Airway epithelial cell (primary cell): Measurements from ENCODE around the gene OLFM2. TPM values are rescaled to one million over a fixed set of nuclear protein-coding genes. Genes with fewer than 3 reads are reported as not detected.

Experiments used
- total RNA-seq: library from RNA; depleted of rRNA; stranded (reverse); fragments of >200 nt; gene quantifications from 2 replicates; pipeline ENCODE4 v1.2.3, GENCODE V29; 2015

The OLFM2 gene
- 4.3 and 4.5 TPM in 2 replicates for total RNA-seq

DNA sequence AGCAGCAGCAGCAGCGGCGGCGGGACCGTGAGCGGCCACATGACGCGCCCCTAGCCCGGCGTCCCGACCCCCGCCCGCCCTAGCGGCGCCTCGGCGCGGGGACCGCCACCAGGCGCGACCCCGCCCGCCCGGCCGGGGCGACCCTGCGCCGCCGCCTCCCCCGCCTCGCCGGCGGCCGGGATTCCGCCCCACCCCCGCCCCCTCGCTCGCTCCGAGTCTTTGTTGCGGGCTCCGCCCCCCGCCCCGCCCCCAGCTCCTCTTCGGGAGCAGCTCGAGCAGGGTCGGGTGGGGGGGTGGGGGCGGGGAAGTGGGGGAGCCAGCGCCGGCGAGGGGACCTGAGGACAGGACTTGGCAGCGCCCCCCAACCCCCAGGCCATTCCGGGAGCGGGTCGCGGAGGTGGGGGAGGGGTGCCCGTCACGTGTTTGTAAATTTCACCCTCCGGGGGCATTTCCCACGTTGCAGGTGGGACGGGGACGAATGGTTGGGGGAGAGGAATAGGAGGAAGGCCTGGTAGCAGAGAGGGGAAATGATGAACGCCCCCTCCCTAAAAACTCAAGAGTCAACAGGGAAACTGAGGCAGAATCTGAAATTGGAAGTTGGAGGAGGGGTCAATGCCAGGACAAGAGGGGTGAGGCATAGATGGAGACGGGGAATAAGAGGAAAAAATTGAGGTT lies at the start of gene OLFM2:
OLFM2 (minus strand) TSS at position 190 of the 675 bp plus-strand sequence; CDS start at position 41, 149 bp downstream.

DNA sequence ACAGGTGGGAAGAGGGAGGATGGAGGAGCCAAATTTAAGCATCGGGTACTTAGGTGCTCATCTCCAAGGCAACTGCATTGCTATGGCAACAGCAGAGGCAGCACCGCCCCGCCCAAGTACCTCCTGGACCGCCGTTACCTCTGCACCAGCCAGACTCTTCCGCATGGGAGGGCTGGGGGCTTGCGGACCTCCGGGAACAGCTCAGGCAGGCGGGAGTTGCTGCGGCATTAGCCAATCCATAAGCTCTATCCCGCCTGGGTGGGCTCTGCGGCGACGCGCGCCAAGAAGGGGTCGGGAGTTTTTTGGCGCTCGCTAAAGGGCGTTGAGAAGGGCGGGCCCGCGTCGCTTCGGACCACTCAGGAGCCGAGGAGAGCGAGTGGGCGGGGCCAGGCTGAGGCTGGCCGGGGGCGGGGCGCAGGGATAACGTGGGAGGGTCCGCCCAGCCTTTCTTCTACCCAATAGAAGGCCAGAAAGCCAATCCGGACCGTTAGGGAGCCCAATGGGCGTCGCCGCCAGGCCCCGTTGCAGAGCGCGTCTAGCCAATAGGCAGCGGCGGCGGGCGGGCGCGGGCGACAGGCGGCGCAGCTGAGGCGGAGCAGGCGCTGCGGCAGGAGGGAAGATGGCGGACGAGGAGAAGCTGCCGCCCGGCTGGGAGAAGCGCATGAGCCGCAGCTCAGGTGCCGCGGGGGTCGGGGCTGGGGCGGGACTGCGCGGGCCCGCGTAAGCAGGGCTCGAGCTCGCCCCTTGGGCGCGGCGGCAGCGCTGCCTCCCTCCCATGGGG lies 101.4 kb downstream of the OLFM2 start, which contains the start of gene PIN1:
PIN1 (plus strand) TSS at position 593 of the 781 bp plus-strand sequence; CDS start at position 620, 27 bp downstream.

DNA sequence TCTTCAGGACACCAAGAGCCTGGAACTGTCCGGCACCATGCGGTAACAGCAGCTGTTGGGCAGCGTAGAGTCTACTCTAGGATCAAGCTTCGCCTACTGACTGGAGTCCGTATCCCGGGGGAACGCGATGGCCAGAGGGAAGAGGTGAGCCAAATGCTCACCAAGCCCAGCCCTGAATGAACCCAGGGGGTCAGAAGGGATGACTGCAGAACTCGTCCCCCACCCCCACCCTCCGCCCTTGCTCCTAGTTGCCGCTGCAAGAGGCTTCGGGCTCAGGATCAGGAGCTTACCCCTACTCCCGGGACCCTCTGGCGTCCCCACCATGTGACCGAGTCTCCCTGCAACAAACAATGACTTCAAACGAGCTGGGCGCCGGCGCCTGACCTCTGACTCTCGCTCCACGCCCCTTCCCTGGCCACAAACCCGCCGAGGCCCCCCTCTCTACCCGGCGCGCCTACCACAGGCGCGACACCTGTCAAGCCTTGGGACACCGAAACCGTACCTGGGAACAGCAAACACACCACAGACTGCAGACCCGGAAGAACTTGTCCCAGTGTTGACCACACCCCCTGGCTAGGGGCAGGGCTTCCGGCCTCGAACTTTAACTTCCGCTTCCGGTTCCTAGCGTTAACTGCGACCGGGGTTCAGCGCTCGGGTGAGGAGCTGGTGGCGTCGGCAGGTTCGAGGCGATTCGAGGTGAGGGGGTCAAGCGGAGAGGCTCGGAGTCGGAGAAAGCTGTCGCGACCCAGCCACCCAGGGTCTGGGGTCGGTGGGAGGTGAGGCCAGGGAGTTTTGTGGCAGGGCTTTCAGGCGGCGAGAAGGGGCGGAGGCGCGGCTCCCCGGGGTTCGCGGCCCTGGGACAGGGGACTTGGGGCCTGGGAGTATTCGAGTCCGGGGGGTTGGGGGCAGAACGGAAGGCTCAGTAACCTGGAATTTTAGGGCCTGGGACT lies 108.8 kb downstream of the OLFM2 start, which contains the start of gene UBL5:
UBL5 (plus strand) TSS at position 630 of the 950 bp plus-strand sequence. CDS start 420 bp downstream, outside the sequence.

DNA sequence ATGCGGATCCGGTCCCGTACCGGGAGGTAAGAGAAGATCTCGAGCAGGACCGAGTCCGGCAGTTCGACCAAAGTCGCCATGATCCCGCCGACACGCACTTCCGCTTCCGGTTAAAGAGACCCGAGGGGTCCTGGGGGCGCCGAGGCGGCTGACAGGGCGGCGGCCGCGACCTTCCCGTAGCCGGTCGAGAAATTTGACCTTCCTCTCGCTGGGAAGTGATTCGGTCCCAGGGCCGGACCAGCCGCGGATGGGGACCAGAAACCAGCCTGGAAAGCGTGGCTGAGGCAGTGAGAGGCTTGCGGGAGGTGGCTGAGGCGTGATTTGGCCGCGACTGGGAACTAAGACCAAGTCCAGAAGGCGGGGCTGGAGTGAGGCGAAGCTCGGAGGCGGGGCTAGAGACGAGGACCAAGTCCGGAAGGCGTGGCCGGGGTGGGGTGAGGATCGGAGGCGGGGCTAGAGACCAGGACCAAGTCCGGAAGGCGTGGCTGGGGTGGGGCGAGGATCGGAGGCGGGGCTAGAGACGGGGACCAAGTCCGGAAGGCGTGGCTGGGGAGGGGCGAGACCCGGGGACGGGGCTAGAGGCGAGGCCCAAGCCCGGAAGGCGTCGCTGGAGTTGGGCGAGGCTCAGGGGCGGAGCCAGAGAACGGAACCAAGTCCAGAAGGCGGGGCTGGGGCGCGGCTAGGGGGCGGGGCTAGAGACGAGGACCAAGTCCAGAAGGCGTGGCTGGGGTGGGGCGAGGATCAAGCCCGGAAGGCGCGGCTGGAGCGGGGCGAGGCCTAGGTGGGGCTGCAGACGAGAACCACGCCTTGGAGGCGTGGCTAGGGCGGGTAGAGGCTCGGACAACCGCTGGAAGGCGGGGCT lies 117.3 kb downstream of the OLFM2 start, which contains the start of gene FBXL12:
FBXL12 (minus strand) TSS at position 346 of the 862 bp plus-strand sequence; CDS start at position 80, 266 bp downstream.

Other genes starting within 250 kb of the OLFM2 start
- 4.7 and 6.9 TPM in 2 replicates for gene ZNF846, start 167.8 kb downstream of the OLFM2 start, total RNA-seq
- 21.2 and 25.3 TPM in 2 replicates for gene FBXL12, start 117.4 kb downstream of the OLFM2 start, total RNA-seq
- 721 and 932 TPM in 2 replicates for gene UBL5, start 108.6 kb downstream of the OLFM2 start, total RNA-seq
- gene PIN1, start 101.2 kb downstream of the OLFM2 start, total RNA-seq: 112 and 144 TPM in 2 replicates
- 1.8 and 3.7 TPM in 2 replicates for gene COL5A3, start 74.0 kb upstream of the OLFM2 start, total RNA-seq
- not detected in 2 replicates for gene RDH8, start 77.0 kb upstream of the OLFM2 start, total RNA-seq
- gene SHFL, start 149.8 kb upstream of the OLFM2 start, total RNA-seq: 6.9 and 9.8 TPM in 2 replicates
- 0.14 TPM in 1 of 2 replicates, not detected in the other for gene ANGPTL6, start 166.2 kb upstream of the OLFM2 start, total RNA-seq
- gene PPAN, start 169.8 kb upstream of the OLFM2 start, total RNA-seq: 41.8 and 53.1 TPM in 2 replicates
- 3.5 and 3.7 TPM in 2 replicates for gene P2RY11, start 175.2 kb upstream of the OLFM2 start, total RNA-seq
- gene EIF3G, start 183.4 kb upstream of the OLFM2 start, total RNA-seq: 231 and 254 TPM in 2 replicates